ES-I3 (cell line): ENCODE results near the gene HPS1.

Source experiments
- H3K36me3 ChIP-seq: 2 replicates; pipeline ENCODE4 v1.6.1; 2013; ENCODE audit warnings: mild to moderate bottlenecking, low read length, control low read depth, moderate library complexity; ENCODE audit not compliant: insufficient read depth
- H3K4me1 ChIP-seq: 2 replicates; pipeline ENCODE4 v1.6.1; 2013; ENCODE audit warnings: mild to moderate bottlenecking, control low read depth, low read length; ENCODE audit not compliant: insufficient read depth
- H3K9ac ChIP-seq: 2 replicates; pipeline ENCODE4 v1.6.1; 2013; ENCODE audit warnings: low read depth, mild to moderate bottlenecking, low read length, moderate library complexity
- H3K9me3 ChIP-seq: 2 replicates; pipeline ENCODE4 v1.6.1; 2013; ENCODE audit warnings: mild to moderate bottlenecking, low read length, moderate library complexity; ENCODE audit not compliant: control insufficient read depth, insufficient read depth

Gene HPS1

DNA sequence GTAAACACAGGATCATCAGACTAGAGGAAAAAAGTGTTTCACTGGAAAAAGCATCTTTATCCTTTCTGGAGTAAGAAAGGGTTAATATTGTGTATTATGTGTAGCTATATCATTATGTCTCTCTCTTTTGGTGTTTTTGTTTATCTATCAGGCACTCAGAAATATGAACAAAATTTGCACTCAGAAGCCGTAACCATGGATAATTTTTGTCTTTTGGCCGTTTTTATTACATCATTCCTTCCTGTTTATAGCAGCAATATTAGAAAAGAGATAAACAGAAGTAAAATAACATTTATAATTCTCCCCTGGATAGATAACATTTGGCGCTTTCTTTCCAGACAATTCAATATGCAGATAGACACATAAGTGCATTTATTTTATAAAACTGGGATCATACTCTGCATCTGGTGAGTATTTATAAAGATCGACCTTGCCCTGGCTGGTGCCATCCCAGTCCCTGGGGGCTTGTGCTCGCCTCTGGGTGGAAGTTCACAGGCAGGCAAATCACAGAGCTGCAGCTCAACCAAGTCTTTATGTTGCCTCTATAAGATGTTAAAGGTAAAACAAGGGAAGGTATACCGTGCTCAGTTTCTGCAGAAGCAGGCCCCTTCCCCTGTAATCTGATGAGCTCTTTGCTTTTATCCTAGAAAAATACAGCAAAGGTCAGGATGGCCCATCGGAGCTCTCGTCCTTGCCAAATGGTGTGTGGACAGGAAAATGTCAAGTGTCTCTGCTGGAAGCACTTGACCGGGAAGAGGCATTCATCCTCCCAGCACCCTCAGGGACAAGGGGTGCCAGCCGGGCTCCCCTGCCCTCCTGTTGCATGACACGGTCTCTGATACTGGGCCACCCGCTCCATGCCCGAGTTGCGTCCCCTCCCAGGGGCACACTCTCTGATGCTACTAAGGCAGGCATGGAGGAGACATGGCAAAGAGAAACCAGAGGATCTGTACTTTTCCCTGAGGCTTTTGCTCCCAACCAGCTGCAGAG is 75.6 kb downstream of the HPS1 start:
- no peaks in the 10 kb centered on the region for H3K36me3 ChIP-seq
- no peaks in the 10 kb centered on the region for H3K9me3 ChIP-seq
- peaks cover 8% of the 10 kb centered on the region; the same call in 1 of the 2 replicates for H3K4me1 ChIP-seq
- H3K9ac ChIP-seq = no peak overlapping the region

- no peaks in the 10 kb centered on the region for H3K9me3 ChIP-seq
- H3K4me1 ChIP-seq = peaks cover 7% of the 10 kb centered on the region; the same call in 1 of the 2 replicates
- no peak overlapping the region for H3K9ac ChIP-seq
- no peaks in the 10 kb centered on the region for H3K36me3 ChIP-seq
Observed at GRCh38 chr10:98369801-98370200, 76.9 kb downstream of the HPS1 start.

- no peaks in the 10 kb centered on the region for H3K36me3 ChIP-seq
- H3K9me3 ChIP-seq = no peaks in the 10 kb centered on the region
- H3K9ac ChIP-seq = no peak overlapping the region
- H3K4me1 ChIP-seq = no peaks in the 10 kb centered on the region
Observed at GRCh38 chr10:98368644-98369043, 78.1 kb downstream of the HPS1 start.

GRCh38 chr10:98367604-98368451 is 78.9 kb downstream of the HPS1 start:
- no peaks in the 10 kb centered on the region for H3K36me3 ChIP-seq

More at GRCh38 chr10:98367604-98368451, 78.9 kb downstream of the HPS1 start:
- Histone ChIP-seq H3K4me1 (no peaks in the 10 kb centered on the region), H3K9ac (no peak overlapping the region), H3K9me3 (no peaks in the 10 kb centered on the region)
